BE2C (cell line): ENCODE measurements around the gene ZC3H12A.

Experiments
- DNase-seq: peaks from one replicate; pipeline ENCODE4 v3.0.0-alpha.2; 2020
- H3K27me3 ChIP-seq: fragments of 250-450 bp; sonication (Bioruptor Pico); 2 replicates; pipeline ENCODE4 v1.5.1; 2020; ENCODE audit warnings: mild to moderate bottlenecking
- H3K36me3 ChIP-seq: fragments of 250-450 bp; sonication (Bioruptor Pico); 2 replicates; pipeline ENCODE4 v1.5.1; 2020; ENCODE audit warnings: mild to moderate bottlenecking
- H3K4me1 ChIP-seq: fragments of 250-450 bp; sonication (Bioruptor Pico); 2 replicates; pipeline ENCODE4 v1.5.1; 2020
- H3K4me3 ChIP-seq: 2 replicates; pipeline ENCODE4 v1.5.1; 2011; ENCODE audit warnings: low read depth, low read length
- H3K9me3 ChIP-seq: fragments of 250-450 bp; sonication (Bioruptor Pico); 2 replicates; pipeline ENCODE4 v1.5.1; 2020
- TF ChIP-seq, protein P1 (sequence below): IDR thresholded peaks from 2 replicates; pipeline ENCODE4 v1.5.1; 2012; ENCODE audit warnings: mild to moderate bottlenecking, low read depth, low read length

The ZC3H12A gene

DNA sequence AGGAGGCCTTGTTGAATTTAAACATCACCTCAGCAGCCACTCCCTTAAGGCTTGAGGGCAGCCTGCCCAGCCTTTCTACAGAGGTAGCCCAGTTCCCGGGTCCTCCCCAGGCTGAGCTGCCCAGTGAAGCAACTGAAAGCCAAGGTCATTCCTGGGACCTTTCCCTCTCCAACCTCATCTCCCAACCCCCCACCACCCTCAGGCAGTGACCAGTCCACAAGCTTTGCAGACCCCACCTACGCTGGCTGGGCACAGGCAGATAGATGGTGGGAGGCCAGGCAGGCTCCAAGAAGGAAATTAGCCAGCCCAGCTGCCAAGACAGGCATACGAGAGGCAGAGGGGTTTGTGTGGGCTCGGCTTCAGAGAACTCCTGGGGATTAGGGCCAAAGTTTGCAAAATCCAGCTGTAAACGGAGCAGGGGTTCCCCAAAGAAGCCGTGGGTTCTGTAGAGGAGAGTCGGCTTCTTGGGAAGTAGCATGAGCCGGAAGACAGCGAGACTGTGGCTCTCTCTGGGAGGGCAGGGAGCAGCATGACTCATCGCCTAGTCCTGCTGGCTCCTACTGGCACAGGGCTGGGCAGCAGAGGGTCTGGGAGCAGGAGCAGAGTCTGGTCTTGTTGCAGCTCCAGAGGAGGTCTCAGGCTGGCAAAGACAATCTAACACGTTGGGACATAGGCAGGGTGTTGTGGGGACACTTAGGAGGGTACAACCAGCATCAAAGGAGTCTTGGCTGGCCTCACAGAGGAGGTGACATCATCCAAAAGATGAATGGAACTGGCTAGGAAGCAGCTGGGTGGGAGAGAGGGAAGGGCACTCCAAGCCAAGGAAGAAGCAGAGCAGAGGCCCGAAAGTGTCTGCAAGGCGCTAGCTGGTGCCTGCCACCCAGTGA, 2.8 kb upstream of the ZC3H12A start:
- H3K27me3 ChIP-seq = no peaks in the 10 kb centered on the region
- no peaks in the 10 kb centered on the region for H3K9me3 ChIP-seq
- no peak overlapping the region; the same call in 1 of the 2 replicates for H3K4me3 ChIP-seq
- DNase-seq = peak; percentile 71
- TF ChIP-seq, protein P1, sequence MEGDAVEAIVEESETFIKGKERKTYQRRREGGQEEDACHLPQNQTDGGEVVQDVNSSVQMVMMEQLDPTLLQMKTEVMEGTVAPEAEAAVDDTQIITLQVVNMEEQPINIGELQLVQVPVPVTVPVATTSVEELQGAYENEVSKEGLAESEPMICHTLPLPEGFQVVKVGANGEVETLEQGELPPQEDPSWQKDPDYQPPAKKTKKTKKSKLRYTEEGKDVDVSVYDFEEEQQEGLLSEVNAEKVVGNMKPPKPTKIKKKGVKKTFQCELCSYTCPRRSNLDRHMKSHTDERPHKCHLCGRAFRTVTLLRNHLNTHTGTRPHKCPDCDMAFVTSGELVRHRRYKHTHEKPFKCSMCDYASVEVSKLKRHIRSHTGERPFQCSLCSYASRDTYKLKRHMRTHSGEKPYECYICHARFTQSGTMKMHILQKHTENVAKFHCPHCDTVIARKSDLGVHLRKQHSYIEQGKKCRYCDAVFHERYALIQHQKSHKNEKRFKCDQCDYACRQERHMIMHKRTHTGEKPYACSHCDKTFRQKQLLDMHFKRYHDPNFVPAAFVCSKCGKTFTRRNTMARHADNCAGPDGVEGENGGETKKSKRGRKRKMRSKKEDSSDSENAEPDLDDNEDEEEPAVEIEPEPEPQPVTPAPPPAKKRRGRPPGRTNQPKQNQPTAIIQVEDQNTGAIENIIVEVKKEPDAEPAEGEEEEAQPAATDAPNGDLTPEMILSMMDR = no peak
- H3K4me1 ChIP-seq = peaks cover 15% of the 10 kb centered on the region
- no peaks in the 10 kb centered on the region for H3K36me3 ChIP-seq

GRCh38 chr1:37472281-37472680, 2.1 kb upstream of the ZC3H12A start:
- Histone ChIP-seq H3K4me3 (no peak overlapping the region), H3K36me3 (no peaks in the 10 kb centered on the region), H3K27me3 (no peaks in the 10 kb centered on the region), H3K4me1 (peaks cover 20% of the 10 kb centered on the region), H3K9me3 (no peaks in the 10 kb centered on the region)
- DNase-seq = no peak
- TF ChIP-seq, protein P1 = no peak

DNA sequence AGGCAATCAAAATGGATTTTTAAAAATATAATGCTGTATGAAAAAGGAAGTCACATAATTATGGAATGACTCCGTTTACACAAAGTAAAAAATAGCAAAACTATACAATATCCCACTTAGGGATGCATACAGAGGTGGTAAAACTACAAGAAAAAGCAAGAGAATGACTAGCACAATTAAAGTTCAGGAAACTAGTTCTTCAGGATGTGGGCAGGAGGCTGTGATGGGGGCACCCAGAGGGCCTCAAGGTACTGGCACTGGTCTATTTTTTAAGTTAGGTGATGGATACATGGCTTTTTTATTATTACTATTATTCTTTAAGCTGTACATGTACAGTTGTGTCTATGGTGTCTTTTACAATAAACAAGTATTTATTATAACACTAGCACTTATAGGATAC, 1.4 kb upstream of the ZC3H12A start:
- Histone ChIP-seq H3K36me3 (no peaks in the 10 kb centered on the region), H3K9me3 (no peaks in the 10 kb centered on the region), H3K4me1 (peaks cover 20% of the 10 kb centered on the region), H3K4me3 (no peak overlapping the region), H3K27me3 (no peaks in the 10 kb centered on the region)
- TF ChIP-seq, protein P1 = no peak
- no peak for DNase-seq

- TF ChIP-seq, protein P1 = no peak
- Histone ChIP-seq H3K27me3 (no peaks in the 10 kb centered on the region), H3K36me3 (no peaks in the 10 kb centered on the region), H3K4me3 (peak overlapping the region; percentile 63), H3K4me1 (peaks cover 20% of the 10 kb centered on the region), H3K9me3 (no peaks in the 10 kb centered on the region)
- DNase-seq = no peak
These were observed 842 bp upstream of the ZC3H12A start for GRCh38 chr1:37473431-37474045.

DNA sequence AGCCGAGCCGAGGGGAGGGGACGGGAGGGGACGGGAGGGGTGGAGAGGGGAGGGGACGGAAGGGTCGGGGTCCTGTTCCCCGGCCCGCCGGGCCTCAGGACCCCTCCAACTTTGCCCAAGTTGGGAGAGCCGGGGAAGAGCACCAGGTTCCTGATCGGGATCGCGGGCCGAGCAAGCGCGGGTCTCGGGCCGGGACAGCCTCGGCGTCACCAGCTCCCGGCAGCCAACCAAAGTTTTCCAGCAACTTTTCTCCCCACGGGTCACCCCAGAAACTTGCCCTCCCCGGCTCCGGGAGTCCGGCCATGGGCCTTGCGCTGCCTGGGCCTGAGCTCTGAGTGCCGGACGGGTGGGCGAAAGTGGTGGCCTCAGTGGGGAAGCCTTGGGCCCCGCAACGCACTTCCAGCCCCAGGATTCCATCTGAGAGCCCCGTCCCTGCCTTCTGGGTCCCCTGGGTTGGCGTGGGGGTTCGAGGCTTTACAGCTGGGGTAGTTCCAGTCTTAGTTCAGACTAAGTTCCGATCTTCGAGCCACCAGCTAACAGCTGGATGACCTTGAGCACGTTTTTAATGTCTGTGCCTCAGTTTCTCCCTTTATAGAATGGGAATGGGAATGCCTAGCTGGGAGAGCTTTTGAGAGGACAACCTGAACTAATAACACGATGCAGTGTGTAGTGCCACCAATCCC, 458 bp downstream of the ZC3H12A start:
- H3K4me3 ChIP-seq = peak overlapping the region; percentile 58
- H3K36me3 ChIP-seq = no peaks in the 10 kb centered on the region
- no peaks in the 10 kb centered on the region for H3K27me3 ChIP-seq
- peaks cover 22% of the 10 kb centered on the region for H3K4me1 ChIP-seq
- no peak for DNase-seq
- no peaks in the 10 kb centered on the region for H3K9me3 ChIP-seq
- TF ChIP-seq, protein P1 = no peak
